NCI-H2081 (cell line): Measurements from ENCODE around the gene TCF7L2.
A peak's percentile ranks its signal among the peaks of the same experiment; 100 is the strongest.

Source experiments
- DNase-seq, 2 experiments: peaks; one replicate each; lab custom pipeline; 2025; lab: John Stamatoyannopoulos, UW

The TCF7L2 gene

GRCh38 chr10:113045147-113046055 lies 95.4 kb downstream of the TCF7L2 start:
- DNase-seq, result no peak

GRCh38 chr10:113047151-113047550 lies 97.1 kb downstream of the TCF7L2 start:
- DNase-seq, result no peak

DNA sequence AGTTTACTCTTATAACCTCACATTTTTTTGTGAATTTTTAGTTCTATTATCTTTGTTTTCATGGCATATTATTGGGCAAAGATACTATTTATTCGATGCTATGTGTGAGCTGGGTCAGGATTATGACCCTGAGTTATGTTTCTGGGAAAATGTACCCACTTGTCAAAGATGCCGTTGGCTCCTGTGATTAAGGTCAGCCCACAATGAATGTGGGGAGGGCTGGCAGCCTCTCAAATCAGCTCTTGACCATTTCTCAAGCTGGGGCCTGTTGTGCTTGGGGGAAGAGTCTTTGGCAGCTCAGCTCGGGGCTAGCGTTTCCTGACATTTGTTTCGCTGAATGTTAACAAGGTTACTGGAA lies 97.5 kb downstream of the TCF7L2 start:
- no peak for DNase-seq

DNA sequence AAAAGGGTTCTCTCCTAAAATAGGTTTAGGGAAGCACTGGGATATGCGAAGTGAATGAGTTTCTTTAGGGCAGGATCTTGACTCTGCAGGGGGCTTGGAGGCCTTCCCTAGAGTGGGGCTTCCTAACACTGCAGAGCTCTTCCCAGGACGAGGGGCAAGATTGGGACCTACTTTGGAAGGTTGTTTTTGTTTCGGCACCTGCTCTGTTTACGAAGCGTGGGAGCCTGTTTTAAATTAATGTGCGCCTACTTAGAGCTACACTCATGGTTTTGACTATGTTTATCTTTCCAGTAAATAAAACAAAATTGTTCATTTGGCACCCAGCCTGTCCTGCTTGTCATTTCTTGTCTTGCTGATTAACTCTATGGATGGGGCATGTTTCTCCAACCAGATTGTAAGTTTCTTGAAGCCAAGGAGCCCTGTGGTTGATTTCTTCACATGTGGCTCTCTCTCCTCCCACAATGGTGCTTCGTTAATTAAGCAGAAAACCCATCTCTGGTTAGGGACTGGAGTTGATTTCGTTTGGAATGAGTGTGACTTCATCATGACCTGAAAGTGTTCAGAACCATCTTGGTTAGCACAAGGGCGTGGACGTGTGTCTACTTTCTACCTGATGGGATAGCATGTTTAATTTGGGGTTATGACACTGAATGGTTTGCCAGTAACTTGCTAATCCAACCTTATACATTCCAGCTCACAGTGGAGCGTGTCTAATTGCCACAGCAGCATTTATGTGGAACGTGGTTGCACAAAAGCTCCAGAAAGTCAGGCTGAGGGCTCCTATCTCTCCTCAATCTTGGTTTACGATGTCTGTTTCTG lies 98.1 kb downstream of the TCF7L2 start:
- peak in 1 of 2 experiments; percentile 3 for DNase-seq

- DNase-seq, result no peak
These were observed 99.8 kb downstream of the TCF7L2 start for GRCh38 chr10:113049881-113050280.

- no peak for DNase-seq
These were observed 102.2 kb downstream of the TCF7L2 start for GRCh38 chr10:113052076-113052830.

DNA sequence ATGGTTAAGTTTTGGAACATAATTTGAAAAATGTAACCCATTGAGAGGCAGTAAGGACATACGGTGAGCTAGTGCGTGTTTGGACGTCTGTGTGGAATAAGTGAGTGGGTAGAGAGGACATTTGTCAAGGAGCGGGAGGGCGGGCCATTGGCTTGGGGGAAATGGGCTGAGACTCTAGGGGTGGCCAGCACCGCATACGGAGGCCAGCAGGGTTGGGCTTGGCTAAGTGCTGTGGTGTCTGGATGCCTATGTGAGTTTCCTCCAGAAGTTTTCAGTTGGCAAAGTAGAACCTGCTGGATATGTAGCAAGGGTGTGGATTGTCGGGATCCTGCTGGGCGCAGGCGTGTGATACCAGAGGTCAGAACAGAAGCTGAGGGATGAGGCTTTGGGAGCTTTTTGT lies 103.0 kb downstream of the TCF7L2 start:
- DNase-seq, result no peak

DNA sequence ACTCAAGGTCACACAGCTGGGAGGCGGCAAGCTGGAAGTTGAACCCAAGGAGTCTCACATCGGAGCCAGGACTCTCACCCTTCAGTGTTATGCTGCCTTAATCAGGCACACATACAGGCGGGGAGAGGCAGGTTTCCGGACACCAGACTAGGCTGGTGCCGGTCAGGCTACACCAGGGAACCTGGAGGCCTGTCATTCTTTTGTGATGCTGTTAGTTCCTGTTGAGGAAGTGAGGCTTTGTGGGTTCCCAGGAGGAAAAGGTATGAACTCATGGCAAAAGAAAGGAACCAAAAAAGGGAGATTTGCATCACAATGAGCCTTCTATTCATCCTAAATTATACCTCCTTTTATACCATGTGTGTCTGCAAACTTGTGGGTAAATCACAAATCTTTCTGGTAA lies 103.8 kb downstream of the TCF7L2 start:
- no peak for DNase-seq

DNA sequence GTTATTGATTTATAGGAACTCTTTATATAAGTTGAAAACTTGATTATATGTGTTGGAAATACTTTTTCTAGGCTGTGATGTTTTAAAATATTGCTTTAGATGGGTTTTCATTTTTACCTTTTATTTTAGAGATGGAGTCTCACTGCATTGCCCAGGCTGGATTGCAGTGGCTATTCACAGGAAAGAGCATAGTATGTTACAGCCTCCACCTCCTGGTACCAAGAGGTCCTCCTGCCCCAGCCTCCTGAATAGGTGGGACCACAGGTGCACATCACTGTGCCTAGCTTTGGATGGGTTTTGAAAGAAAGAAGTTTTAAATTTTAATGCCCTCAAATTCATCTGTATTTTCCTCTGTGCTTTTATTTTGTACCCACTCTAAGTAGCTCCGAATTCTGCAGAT lies 105.4 kb downstream of the TCF7L2 start:
- DNase-seq, result no peak

DNA sequence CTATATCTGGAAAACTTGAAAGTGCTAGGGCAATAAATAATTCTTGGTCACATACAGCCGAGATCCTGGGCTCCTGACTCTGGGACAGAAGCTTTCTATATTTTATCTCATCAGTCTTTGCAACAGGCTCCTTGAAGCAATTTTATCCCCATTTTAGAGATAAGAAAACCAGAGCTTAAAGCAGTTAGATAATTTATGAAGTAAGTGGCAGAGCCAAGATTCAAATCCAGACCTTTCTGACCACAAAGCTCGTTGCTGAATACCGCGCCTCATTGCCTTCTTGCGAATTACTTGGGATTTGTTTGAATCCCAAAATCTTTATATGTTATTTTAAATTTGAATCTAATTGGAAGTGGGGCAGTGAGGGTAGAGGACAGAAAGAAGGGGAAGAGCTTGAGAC lies 106.0 kb downstream of the TCF7L2 start:
- no peak for DNase-seq

GRCh38 chr10:113056441-113057021 lies 106.5 kb downstream of the TCF7L2 start:
- DNase-seq, result no peak

- DNase-seq, result no peak
These were observed 108.0 kb downstream of the TCF7L2 start for GRCh38 chr10:113057948-113058522.

- DNase-seq, result no peak
These were observed 108.7 kb downstream of the TCF7L2 start for GRCh38 chr10:113058523-113059370.

GRCh38 chr10:113059371-113059780 lies 109.3 kb downstream of the TCF7L2 start:
- DNase-seq, result no peak

DNA sequence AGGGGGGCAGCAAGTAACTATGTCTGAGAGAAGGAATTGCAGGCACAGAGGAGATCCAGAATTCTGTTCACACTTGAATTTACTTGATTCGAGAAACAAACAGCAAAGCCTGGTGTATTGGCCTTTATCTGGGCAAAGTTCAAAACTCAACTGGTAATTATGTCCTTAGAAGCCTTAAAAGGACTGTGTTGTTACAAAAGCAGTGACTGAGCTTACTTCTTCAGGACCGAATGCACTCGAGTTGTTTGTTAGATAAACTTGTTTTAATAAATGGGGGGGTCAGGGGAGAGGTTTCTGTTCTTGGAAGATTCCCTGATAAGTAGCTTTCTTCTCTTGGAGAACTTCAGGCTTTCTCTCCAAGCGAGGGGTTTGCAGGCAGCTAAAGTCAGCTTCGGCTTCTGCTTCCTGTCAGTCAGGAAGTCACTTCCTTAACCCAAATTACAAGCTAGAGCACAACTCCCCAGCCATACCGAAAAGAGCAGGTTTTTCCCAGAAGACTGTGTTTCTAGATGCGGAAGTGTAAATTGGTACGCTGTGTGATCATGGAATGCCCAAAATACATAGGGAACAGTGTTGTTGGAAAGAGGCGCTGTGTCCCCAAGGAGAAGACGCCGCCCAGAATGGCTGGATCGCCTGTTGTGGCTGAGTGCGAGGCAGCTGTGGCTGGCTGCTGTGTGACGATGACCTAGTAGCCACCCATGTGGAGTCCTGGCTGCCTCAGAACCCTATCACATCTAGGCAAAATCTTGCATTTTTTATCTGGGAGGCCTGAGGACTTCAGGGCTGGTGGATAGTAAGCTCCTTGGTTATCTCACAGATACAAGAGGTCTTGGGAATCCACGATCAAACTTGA lies 110.4 kb downstream of the TCF7L2 start:
- no peak for DNase-seq

DNA sequence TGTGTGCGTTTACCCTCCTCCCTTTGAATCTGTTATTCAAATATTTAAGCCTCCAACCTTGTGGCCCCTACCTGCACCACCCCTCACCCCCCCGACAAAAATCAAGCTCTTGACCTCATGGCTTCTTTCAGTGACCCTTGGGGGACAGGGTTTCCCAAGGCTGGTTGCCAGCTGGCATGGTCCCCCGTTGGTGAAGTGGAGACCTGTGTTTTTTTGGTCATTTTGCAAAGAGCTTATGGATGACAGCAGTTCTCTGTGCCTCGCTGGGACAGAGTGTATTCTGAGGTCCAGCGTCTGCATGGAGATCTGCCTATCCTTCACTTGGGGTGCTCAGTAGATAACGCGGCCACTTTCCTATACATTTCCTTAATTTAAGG lies 111.0 kb downstream of the TCF7L2 start:
- DNase-seq, result no peak

DNA sequence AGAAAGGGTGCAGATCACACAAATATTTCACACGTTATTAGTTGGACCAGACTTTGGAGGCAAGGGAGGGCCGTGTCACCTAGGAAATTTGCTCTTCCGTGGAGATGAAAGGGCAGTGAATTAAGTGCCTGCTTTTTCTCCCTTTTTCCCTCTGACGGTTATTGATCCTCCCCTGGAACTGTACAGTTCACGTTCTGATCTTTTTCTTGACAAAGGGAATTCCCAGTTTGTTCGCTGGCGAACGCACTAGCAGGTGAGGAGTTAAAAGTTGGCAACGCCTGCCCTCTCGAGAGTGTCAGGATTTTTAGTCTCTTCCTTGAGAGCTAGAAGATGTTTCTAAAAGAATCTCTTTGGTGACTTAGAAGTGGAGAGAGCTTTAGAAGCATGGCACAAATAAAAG lies 111.5 kb downstream of the TCF7L2 start:
- no peak for DNase-seq

- no peak for DNase-seq
These were observed 113.3 kb downstream of the TCF7L2 start for GRCh38 chr10:113063043-113063967.

GRCh38 chr10:113064039-113064438 lies 114.0 kb downstream of the TCF7L2 start:
- DNase-seq, result no peak
